Measurements from ENCODE around the gene SLC2A14.
"Not testable (repeated sequence)": the region's sequence is repeated elsewhere in the genome, so short reads cannot be mapped to it uniquely, and the experiment has no call there.

- TF ChIP-seq POLR2A (IDR thresholded peaks at IDR 0.05; ENCODE audit: low read depth, low read length); POLR2AphosphoS5 (IDR thresholded peaks at IDR 0.05; ENCODE audit: low read depth, low read length); TAF1 (IDR thresholded peaks at IDR 0.05; ENCODE audit: low read depth, low read length); SPI1 (IDR thresholded peaks at IDR 0.05; ENCODE audit: low read depth, low read length); POU2F2 (IDR thresholded peaks at IDR 0.05; ENCODE audit: low read depth, low read length); PAX5 (IDR thresholded peaks at IDR 0.05; ENCODE audit: insufficient read depth, low read length, severe bottlenecking): not testable (repeated sequence)
These were observed 47.0 kb downstream of the SLC2A14 start for GRCh38 chr12:7825754-7826153.
